SKM-1 treated with dmso at 0.1 percent for 144 hours (cell line): ENCODE measurements around the gene KRT83.
"Not testable (repeated sequence)": the region's sequence is repeated elsewhere in the genome, so short reads cannot be mapped to it uniquely, and the experiment has no call there.

Experiments
- DNase-seq: peaks from one replicate; lab custom pipeline; 2025; ENCODE audit not compliant: unreplicated experiment; lab: John Stamatoyannopoulos, UW

Gene KRT83

GRCh38 chr12:52354200-52354599, 33.0 kb upstream of the KRT83 start:
- DNase-seq, result no peak

GRCh38 chr12:52353766-52354165, 32.6 kb upstream of the KRT83 start:
- DNase-seq, result no peak

DNA sequence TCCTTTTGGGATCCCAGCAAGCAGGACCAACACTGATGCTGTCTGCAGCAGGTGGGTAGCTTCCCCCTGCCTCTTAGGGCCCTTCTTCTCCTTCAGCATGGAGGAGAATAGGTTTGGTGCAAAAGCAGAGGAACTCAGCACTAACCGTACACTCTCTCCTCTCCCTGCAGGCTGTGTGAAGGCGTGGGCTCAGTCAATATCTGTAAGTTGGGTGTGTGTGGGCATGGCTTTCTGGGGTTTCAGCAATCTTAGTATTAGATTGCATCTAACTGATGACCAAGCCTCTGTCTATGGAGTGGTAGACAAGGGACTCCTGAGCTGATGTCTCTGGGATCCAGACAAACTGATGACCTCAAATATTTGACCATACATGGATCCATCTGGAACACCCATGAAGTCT, 31.8 kb upstream of the KRT83 start:
- no peak for DNase-seq

DNA sequence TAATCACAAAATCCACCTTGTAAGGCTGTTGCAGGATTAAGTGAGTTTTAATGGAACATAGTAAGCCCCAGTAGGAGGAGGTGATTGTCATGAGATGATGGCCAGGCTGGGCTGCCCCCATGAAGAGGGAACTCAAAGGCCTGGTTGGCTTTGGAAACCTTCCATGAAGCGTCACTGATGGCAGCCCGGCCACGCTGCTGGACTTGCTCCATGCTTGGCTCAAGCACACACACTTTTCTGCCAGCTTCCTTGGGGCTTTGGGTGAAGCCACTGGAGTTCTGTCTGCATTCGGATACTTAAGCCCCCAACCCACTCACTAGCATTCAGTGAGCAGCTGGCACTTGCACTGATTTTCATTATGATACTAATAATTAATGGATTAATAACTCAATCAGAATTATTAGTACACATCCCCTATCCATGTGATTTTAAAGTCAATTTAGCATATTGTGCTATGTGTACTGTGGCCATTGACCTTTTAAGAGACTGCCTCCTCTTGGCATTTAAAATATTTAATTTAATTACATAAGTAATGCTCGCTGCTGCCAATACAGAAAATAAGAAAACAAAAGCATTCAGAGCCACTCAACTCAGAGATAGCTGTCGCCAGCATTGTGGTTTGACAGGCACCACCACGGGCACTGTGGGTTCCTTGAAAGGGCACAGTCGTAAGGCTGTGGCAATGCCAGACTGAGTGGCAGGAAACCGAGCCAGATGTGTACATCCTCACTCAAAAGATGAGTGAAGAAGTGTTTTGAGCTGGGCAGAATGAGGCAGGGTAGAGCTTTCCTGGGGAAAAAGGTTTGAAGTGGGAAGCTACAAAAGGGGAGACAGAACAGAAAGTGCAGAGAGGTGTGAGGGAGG, 30.2 kb upstream of the KRT83 start:
- no peak for DNase-seq

- no peak for DNase-seq
Observed at GRCh38 chr12:52350786-52351185, 29.6 kb upstream of the KRT83 start.

- DNase-seq, result no peak
Observed at GRCh38 chr12:52350021-52350620, 28.9 kb upstream of the KRT83 start.

DNA sequence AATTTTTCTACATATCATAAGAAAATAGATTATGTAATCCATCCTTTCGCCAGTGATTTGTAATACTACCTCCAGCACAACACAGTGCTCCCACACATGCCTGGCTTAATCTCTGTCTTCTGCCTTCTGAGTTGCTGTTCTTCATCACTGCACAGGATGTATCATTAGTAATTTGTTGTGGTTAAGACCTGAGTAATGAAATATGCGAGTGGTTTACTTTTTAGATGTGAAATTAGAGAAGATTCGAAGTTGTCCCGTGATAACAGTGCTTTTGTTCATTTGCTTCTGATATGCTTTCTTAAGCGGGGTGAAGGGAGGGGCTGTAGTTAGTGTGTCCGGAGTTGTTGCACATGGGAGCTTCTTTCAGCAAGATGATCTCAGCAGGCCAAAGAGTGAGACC, 28.0 kb upstream of the KRT83 start:
- no peak for DNase-seq

DNA sequence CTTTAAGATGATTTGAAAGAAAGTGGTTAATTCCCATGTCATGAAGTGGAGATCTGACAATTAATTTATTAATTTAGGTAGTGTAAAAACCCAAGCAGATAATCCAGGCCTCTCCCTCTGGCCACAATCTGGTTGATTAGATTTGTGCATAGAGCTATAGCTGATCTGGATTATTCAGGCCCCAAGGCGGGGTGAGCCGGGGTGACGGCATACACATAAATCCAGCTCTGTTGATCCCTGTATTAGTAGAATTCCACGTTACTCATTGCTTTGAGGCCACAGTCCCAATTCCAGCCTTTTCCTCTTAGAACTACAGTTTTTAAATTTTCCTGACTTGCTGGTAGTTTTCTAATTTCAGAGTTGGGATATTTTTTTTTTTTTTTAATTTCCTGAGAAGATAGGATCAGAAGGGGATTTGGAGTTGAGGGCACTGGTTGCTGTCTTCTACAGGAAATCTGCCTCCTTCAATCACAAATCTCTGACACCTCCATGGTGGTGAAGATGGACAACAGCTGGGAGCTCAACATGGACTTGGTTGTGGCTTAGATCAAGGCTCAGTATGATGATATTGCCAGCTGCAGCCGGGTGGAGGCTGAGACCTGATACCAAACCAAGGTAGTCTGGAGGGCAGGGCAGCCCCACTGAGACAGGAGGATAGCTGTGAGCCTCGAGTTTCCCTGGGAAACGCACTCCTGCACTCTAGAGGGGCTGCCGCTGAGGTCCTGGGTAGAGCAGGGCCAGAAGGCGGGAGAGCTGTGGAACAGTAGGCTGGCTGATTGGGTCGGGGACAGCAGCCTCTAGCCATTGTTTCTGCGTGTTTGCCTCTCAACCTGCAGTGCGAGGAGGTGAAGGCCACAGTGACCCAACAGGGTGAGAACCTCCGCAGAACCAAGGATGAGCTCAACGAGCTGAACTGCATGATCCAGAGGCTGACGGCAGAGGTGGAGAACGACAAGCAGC, 26.6 kb upstream of the KRT83 start:
- DNase-seq, result no peak

DNA sequence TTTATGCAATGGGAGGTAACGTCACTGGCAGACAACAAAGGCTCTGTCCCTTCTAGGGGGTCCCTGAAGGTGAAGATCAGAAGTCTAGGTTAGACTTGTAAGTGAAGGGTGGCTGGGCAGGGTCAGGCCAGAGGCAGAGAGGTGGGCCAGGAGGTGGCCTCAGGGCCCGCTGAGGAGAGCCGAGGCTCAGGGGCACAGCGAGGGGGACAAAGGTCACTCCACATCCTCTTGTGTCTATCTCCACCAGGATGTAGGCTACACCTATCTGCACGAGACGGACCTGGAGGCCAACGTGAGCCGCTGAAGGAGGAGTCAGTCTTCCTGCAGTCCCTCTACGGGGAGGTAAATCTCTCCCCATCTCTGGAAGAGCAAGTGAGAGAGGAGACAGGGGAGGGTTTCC, 25.8 kb upstream of the KRT83 start:
- DNase-seq, result no peak

- no peak for DNase-seq
Observed at GRCh38 chr12:52346593-52346992, 25.4 kb upstream of the KRT83 start.

GRCh38 chr12:52345041-52345440, 23.8 kb upstream of the KRT83 start:
- DNase-seq, result not testable (repeated sequence)

- no peak for DNase-seq
Observed at GRCh38 chr12:52344111-52344510, 22.9 kb upstream of the KRT83 start.

- no peak for DNase-seq
Observed at GRCh38 chr12:52343550-52343949, 22.4 kb upstream of the KRT83 start.

DNA sequence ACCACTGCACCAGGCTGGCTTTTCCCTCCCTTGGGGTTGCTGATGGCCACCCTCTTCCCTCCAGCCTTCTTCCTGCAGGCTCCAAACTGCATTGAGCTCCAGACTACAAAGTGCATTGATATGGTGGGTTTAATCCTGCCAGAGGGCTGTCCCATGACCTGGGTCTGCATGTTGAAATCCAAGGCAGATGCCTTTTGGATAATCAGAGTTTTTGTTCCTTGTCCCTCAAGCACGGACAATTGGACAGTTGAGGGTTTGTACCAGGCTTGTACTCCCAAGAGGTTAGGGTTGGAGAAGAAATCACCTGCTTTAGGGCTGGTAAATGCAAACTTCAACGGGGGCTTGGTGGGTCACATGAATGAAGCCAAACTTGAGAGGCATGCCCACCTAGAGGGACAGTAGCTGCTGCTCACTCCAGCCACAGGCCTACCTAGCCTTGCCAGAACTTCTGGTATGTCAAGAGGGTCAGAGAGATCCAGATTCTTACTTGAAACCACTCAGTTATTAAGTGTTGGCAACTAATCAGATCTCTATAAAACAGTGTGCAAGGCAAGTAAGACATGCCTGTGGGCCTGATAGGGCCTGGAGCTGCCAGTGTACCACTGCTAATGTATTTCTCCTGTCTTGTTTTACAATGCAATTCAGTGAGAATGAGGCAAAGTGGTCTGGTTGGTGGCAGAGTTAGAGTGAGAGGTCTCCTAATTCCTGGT, 21.7 kb upstream of the KRT83 start:
- DNase-seq, result no peak

DNA sequence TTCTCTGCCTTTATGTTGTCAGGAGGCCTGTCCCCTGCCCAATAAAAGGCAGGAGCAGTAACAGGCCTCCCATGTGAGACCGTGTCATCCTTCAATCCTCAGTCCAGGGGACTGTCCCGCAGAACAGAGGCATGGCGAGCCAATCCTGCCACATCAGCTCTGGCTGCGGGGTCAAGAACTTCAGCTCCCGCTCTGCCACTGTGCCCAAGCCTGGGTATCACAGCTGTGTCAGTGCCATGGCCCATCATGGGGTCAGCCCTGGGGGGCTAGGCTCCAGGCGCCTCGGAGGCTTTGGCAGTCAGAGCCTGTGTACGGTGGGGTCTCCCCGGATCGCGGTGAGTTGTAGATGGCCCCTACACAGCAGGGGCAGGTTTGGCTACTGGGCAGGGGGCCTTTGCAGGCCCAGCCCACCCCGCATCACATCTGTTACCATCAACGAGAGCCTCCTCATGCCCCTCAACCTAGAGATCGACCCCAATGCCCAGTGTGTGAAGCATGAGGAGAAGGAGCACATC, 19.9 kb upstream of the KRT83 start:
- no peak for DNase-seq

DNA sequence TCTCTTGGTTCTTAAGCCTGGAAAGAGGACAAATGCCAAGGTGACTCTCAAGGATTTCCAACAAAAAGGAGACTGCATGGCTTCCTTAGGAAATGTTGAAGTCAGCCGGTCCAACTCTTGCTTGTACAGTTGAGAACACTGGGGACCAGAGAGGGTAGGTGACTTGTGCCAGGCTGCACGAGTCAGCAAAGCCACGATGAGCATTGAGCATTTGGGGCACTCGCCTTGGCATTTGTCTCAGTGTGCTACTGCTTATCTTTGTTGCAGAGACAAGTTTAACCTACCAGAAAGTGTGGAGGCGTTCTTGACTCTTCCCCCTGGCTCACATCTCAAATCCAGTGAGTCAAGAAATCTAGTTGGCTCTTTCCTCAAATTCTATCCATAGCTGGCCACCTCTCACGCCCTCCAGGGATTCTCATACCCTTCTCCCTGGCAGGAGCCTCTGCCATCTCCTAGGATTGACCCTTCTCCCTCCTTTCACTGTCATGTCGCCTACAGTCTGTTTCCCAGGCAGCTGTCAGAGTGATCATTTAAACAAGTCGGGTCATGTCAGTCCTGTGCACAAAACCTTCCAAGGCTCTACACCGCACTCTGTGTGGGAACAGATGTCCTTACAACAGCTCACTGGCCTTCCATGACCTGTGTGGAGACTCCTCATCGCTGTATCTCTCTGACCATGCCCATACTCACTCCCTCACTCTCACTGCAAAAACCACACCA, 17.2 kb upstream of the KRT83 start:
- DNase-seq, result no peak

GRCh38 chr12:52337054-52337453, 15.9 kb upstream of the KRT83 start:
- DNase-seq, result no peak

GRCh38 chr12:52336641-52337040, 15.4 kb upstream of the KRT83 start:
- no peak for DNase-seq

DNA sequence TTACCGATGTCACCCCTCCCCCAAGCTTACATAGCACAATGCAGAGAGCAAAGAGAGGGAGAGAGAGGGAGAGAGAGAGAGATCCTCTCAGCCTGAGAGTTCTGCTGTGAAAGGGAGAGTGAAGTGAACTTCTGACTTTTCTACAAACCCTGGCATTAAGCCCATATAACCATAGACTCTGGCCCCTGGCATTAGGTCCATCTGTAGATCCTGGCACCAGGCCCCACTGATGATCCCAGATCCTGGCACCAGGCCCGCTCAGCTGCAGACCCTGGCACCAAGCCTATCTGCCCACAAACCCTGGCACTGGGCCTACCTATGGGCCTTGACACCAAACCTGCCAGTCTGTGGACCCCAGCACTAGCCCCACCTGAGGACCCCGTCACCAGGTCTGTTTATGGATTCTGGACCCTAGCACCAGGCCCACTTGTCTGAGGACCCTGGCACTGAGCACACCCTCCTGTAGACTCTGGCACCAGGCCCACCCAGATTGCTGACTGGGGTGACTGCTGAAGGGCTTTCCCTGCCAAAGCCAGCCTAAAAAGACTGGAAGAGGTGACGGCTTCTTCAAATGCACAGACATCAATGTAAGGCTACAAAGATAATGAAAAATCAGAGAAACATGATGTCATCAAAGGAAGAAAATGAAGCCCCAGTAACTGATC, 14.5 kb upstream of the KRT83 start:
- no peak for DNase-seq

GRCh38 chr12:52334185-52334584, 13.0 kb upstream of the KRT83 start:
- DNase-seq, result no peak
